Cardiac fibroblast (primary cell): ENCODE data around the gene COLEC12.

Source experiments
- DNase-seq, 2 donors: peaks; one replicate each; pipeline versions ENCODE4 v3.0.0 to v3.0.0-alpha.2; 2010; ENCODE audit warnings: low read depth in 2 of 2
- H3K4me3 ChIP-seq, 2 donors: replicated peaks in 1 of 2; 1 replicate in 1 of 2; 2 replicates in 1 of 2; pipeline ENCODE4 v1.5.1; 2011; ENCODE audit warnings: low read depth in 2 of 2, low read length in 2 of 2, mild to moderate bottlenecking in 2 of 2, moderate library complexity in 1 of 2
- TF ChIP-seq, protein P1 (sequence below): IDR thresholded peaks from one replicate; pipeline ENCODE4 v1.5.1; 2011; ENCODE audit warnings: low read depth, mild to moderate bottlenecking, low read length, inconsistent platforms

COLEC12 gene

GRCh38 chr18:361100-361732, 139.3 kb downstream of the COLEC12 start:
- no peak for DNase-seq
- H3K4me3 ChIP-seq: no peak overlapping the region
- TF ChIP-seq, protein P1, sequence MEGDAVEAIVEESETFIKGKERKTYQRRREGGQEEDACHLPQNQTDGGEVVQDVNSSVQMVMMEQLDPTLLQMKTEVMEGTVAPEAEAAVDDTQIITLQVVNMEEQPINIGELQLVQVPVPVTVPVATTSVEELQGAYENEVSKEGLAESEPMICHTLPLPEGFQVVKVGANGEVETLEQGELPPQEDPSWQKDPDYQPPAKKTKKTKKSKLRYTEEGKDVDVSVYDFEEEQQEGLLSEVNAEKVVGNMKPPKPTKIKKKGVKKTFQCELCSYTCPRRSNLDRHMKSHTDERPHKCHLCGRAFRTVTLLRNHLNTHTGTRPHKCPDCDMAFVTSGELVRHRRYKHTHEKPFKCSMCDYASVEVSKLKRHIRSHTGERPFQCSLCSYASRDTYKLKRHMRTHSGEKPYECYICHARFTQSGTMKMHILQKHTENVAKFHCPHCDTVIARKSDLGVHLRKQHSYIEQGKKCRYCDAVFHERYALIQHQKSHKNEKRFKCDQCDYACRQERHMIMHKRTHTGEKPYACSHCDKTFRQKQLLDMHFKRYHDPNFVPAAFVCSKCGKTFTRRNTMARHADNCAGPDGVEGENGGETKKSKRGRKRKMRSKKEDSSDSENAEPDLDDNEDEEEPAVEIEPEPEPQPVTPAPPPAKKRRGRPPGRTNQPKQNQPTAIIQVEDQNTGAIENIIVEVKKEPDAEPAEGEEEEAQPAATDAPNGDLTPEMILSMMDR: no peak

DNA sequence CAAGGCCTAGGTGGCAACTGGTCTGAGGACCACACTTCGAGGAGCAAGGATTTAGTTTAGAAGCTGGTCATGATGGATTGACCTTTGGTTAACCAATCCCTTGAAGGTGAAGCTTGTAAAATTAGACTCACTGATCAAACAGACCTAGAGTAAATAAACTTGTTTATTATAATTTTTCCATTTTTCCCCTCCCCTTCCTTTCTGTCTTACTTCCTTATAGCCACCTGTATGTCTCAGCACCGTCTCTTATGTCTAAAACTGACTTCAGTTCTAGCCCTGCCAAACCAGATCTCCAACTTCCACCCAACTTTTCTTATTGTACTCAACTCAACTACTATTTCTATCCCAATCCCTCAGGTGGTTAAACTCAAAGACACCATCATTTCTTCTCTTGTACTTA, 139.8 kb downstream of the COLEC12 start:
- no peak overlapping the region for H3K4me3 ChIP-seq
- TF ChIP-seq, protein P1: no peak
- DNase-seq: no peak

DNA sequence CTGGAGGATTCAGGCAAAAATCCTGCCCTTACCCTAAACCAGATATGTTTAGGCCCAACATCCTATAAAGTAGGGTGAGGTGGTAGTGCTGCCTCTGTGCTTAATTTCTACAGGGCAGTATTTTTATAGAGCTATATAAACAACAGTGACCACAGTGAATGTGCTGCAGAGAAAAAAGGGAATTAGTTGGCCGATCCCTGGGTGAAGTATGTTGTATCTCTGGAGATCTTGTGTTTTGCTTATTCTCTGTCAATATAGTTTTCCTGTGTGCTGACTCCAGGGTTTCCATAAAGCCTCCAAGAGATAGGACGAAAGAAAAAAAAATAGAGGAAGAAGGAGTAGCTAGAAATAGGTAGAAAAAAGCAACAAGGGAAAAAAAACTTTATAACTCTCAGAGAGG, 143.7 kb downstream of the COLEC12 start:
- no peak for DNase-seq
- TF ChIP-seq, protein P1: no peak
- H3K4me3 ChIP-seq: no peak overlapping the region

DNA sequence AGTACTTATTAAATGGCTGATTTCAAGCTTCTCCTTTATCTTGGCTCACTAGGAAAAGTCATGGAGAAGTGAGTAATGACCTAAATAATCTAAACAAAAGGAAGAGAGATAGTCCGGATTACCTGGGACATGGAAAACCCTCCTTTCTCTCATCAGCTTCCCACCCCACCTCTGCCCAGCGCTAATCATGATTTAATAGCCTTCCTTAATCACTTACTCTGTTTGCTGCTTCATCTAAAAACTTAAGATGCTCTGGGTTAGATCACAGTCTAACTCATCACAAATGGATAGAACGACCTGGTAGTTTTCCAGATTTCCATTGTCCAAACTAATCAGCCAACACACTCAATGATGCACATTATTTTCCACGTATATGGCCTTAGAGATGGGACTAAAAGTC, 144.8 kb downstream of the COLEC12 start:
- no peak for DNase-seq
- TF ChIP-seq, protein P1: no peak
- no peak overlapping the region for H3K4me3 ChIP-seq

GRCh38 chr18:354471-354870, 146.0 kb downstream of the COLEC12 start:
- TF ChIP-seq, protein P1: no peak
- no peak overlapping the region for H3K4me3 ChIP-seq
- DNase-seq: no peak

DNA sequence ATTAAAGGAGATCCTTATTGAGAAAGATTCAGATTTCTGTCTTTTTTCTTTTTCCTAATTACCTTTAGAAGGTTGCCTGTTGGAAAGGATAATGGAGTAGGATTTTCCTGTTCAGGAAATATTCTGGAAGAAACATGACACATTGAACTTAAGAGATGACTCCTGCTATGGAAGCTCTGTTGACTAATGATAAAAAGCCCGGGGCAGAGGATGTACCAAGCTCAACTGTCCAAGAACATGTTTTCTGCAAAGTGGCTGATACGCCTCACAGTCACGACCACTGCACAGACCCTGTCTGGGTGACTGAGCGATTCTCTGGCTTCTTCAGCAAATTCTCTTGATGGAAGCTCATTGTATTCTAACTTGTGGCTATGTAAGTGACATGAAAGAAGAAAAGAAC, 146.5 kb downstream of the COLEC12 start:
- no peak overlapping the region for H3K4me3 ChIP-seq
- DNase-seq: no peak
- TF ChIP-seq, protein P1: no peak

- TF ChIP-seq, protein P1: no peak
- DNase-seq: no peak
- H3K4me3 ChIP-seq: no peak overlapping the region
Measured at GRCh38 chr18:352438-352837, 148.1 kb downstream of the COLEC12 start.
